ENCODE data around the gene SLC39A1. TPM values are rescaled to one million over a fixed set of nuclear protein-coding genes. Genes with fewer than 3 reads are reported as not detected.

Gene SLC39A1
- total and polyA plus RNA-seq, 2 of the 4 experiments (the other 2 are of a cell fraction): 89.1 to 97.7 TPM

DNA sequence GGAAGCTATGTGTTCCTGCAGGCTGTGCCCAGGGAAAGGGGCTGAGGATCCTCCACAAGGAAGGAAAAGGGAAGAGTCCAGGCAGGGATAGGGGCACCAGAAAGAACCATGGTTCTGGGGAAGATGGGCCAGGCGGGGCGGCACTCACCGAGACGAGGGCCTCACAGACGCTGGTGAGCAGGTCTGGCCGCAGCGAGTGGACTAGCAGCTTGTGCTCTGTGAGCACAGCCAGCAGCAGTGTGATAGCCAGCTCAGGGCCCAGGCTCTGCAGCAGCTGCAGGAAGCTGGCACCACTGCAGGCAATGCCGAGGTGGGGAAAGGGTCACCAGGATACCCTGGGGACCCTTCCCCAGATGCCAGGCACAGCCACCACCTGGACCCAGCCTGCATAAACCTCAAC, 22.6 kb downstream of the SLC39A1 start:
- H3K18ac ChIP-seq (ENCODE audit: low read depth, low read length): no peak overlapping the region
- ChIA-PET POLR2A (ENCODE audit: unreplicated experiment) (interaction anchor here (1.1 kb wide), 1 partner anchor 17 kb away, joined by 3 read pairs; no protein-coding TSS in a partner anchor), CTCF (no interaction called here)
- ATAC-seq (ENCODE audit: low read depth) (no peak), DNase-seq (no peak)
- H3K27me3 ChIP-seq (ENCODE audit: control insufficient read depth, insufficient read depth, low read length): no peaks in the 10 kb centered on the region
- no peak overlapping the region for H2BK120ac ChIP-seq (ENCODE audit: low read depth, low read length)
- no peak overlapping the region for H2BK15ac ChIP-seq (ENCODE audit: low read depth, low read length)
- dilution Hi-C loops (cut with HindIII; ENCODE audit: low sequenced_read_pairs, unreplicated experiment): no loop called here
- H3K9me3 ChIP-seq (ENCODE audit: control insufficient read depth, insufficient read depth, low read length): no peaks in the 10 kb centered on the region
- H4K5ac ChIP-seq (ENCODE audit: low read depth, low read length): no peak overlapping the region
- no peak overlapping the region for H2AFZ ChIP-seq (replicated peaks; ENCODE audit: low read length, poor library complexity)
- no peak overlapping the region for H2AK9ac ChIP-seq (replicated peaks; ENCODE audit: low read depth, low read length, poor library complexity)
- peaks cover 59% of the 10 kb centered on the region for H3K36me3 ChIP-seq (ENCODE audit: control insufficient read depth, insufficient read depth, low read length)
- H3K9ac ChIP-seq (ENCODE audit: low read depth, low read length): no peak overlapping the region
- H2BK20ac ChIP-seq (ENCODE audit: low read depth, low read length): no peak overlapping the region
- WGBS, 2 experiments (ENCODE audit: extremely low coverage in 2 of 2, insufficient read length in 1 of 2): 100% methylated on average over 3 of the region's 8 CpGs; no CpG with 5 or more reads in 1 of the 2 experiments
- no peak overlapping the region for H3K14ac ChIP-seq (replicated peaks; ENCODE audit: low read depth, low read length)
- no peak overlapping the region for H2BK5ac ChIP-seq (ENCODE audit: low read depth, low read length, poor library complexity, severe bottlenecking)
- intact Hi-C loops (cut with micrococcal nuclease): no loop called here
- peaks cover 6% of the 10 kb centered on the region for H3K4me1 ChIP-seq (ENCODE audit: control insufficient read depth, insufficient read depth, low read length)
- H3K79me1 ChIP-seq (ENCODE audit: low read depth in 1 of 2, low read length in 2 of 2): peaks cover 15 to 46% of the 10 kb centered on the region in 2 experiments
- no peaks in the 10 kb centered on the region; the same call in 1 of the 2 replicates for H4K20me1 ChIP-seq (ENCODE audit: insufficient read depth, low read length)
- H3K4ac ChIP-seq (ENCODE audit: low read depth, low read length): no peak overlapping the region
- no peak overlapping the region for H4K91ac ChIP-seq (ENCODE audit: insufficient read depth, low read depth, low read length)
- no peak overlapping the region for H2AK5ac ChIP-seq (ENCODE audit: low read depth, low read length)
- no peak overlapping the region for H3K23ac ChIP-seq (ENCODE audit: low read depth, low read length)
- no peak overlapping the region for H3K56ac ChIP-seq (ENCODE audit: extremely low read depth, insufficient read depth, low read length)
- H3K4me3 ChIP-seq (ENCODE audit: insufficient read depth, low read depth, low read length): no peak overlapping the region
- H4K8ac ChIP-seq (ENCODE audit: low read depth in 2 of 2, low read length in 2 of 2): no peak overlapping the region
- in situ Hi-C loops (cut with MboI; ENCODE audit: low sequenced_read_pairs): no loop called here
- TF ChIP-seq MXI1 (IDR thresholded peaks at IDR 0.05; ENCODE audit: borderline replicate concordance, low read depth, low read length): no peak
- TF ChIP-seq, protein P1, sequence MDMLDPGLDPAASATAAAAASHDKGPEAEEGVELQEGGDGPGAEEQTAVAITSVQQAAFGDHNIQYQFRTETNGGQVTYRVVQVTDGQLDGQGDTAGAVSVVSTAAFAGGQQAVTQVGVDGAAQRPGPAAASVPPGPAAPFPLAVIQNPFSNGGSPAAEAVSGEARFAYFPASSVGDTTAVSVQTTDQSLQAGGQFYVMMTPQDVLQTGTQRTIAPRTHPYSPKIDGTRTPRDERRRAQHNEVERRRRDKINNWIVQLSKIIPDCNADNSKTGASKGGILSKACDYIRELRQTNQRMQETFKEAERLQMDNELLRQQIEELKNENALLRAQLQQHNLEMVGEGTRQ (IDR thresholded peaks at IDR 0.05; ENCODE audit: low read depth, low read length): no peak
- TF ChIP-seq NFE2L2 (IDR thresholded peaks at IDR 0.05; ENCODE audit: low read depth, low read length): no peak
- TF ChIP-seq RFX5 (IDR thresholded peaks at IDR 0.05; ENCODE audit: low read depth, low read length): no peak
- no peak for TF ChIP-seq POLR2A (IDR thresholded peaks at IDR 0.05; ENCODE audit: low read depth, low read length)
- H3K9me1 ChIP-seq (ENCODE audit: insufficient read depth, low read length): peaks cover 21% of the 10 kb centered on the region; the same call in 1 of the 2 replicates
- no TSS peak for BruUV-seq (replicated peaks)
- H3K27ac ChIP-seq (ENCODE audit: insufficient read depth, low read length): no peak overlapping the region
- no peak overlapping the region for H3K4me2 ChIP-seq (ENCODE audit: low read depth, low read length)
